GM04503 (cell line): ENCODE data around the gene STK32C.

Experiments used
- DNase-seq: peaks from one replicate; pipeline ENCODE4 v3.0.0-alpha.2; 2012; ENCODE audit warnings: low read depth

The STK32C gene

GRCh38 chr10:132198381-132199181, 109.2 kb downstream of the STK32C start:
- DNase-seq, result no peak

GRCh38 chr10:132198068-132198370, 109.7 kb downstream of the STK32C start:
- no peak for DNase-seq

- no peak for DNase-seq
Observed at GRCh38 chr10:132197271-132198067, 110.3 kb downstream of the STK32C start.

- DNase-seq, result no peak
Observed at GRCh38 chr10:132196178-132197113, 111.3 kb downstream of the STK32C start.

- DNase-seq, result no peak
Observed at GRCh38 chr10:132195366-132196075, 112.2 kb downstream of the STK32C start.

- no peak for DNase-seq
Observed at GRCh38 chr10:132194726-132195125, 113.0 kb downstream of the STK32C start.

- DNase-seq, result no peak
Observed at GRCh38 chr10:132193907-132194552, 113.7 kb downstream of the STK32C start.

- no peak for DNase-seq
Observed at GRCh38 chr10:132192991-132193665, 114.6 kb downstream of the STK32C start.

GRCh38 chr10:132192076-132192975, 115.4 kb downstream of the STK32C start:
- DNase-seq, result no peak

GRCh38 chr10:132189810-132190422, 117.8 kb downstream of the STK32C start:
- DNase-seq, result no peak

GRCh38 chr10:132189016-132189415, 118.7 kb downstream of the STK32C start:
- no peak for DNase-seq

- no peak for DNase-seq
Observed at GRCh38 chr10:132188331-132188730, 119.4 kb downstream of the STK32C start.

- no peak for DNase-seq
Observed at GRCh38 chr10:132187430-132188138, 120.2 kb downstream of the STK32C start.

- no peak for DNase-seq
Observed at GRCh38 chr10:132186488-132187429, 121.0 kb downstream of the STK32C start, which contains the start of gene DPYSL4. Gene DPYSL4 (plus strand): TSS chr10:132186948. CDS start chr10:132187064, 116 bp downstream.

GRCh38 chr10:132185601-132186487, 121.9 kb downstream of the STK32C start:
- DNase-seq, result no peak
